GM21717 (cell line): ENCODE results near the gene OGFOD3.

ENCODE experiments used
- ATAC-seq: cut with Tn5 transposase; IDR thresholded peaks from one replicate; pipeline ENCODE4 v1.9.1; 2021; ENCODE audit warnings: mild to moderate bottlenecking, moderate library complexity; ENCODE audit not compliant: unreplicated experiment

OGFOD3 gene

GRCh38 chr17:82446649-82447048 is 28.3 kb upstream of the OGFOD3 start:
- ATAC-seq = no peak

- ATAC-seq = no peak
Measured at GRCh38 chr17:82446124-82446523, 27.7 kb upstream of the OGFOD3 start.

- ATAC-seq = no peak
Measured at GRCh38 chr17:82445542-82445941, 27.2 kb upstream of the OGFOD3 start.

- ATAC-seq = no peak
Measured at GRCh38 chr17:82444941-82445521, 26.6 kb upstream of the OGFOD3 start.

GRCh38 chr17:82444284-82444893 is 26.0 kb upstream of the OGFOD3 start:
- ATAC-seq = no peak

GRCh38 chr17:82443465-82444283 is 25.3 kb upstream of the OGFOD3 start:
- ATAC-seq = no peak

GRCh38 chr17:82442643-82443464 is 24.5 kb upstream of the OGFOD3 start:
- ATAC-seq = no peak

- ATAC-seq = no peak
Measured at GRCh38 chr17:82441691-82442487, 23.5 kb upstream of the OGFOD3 start.

GRCh38 chr17:82440991-82441627 is 22.7 kb upstream of the OGFOD3 start:
- no peak for ATAC-seq

- ATAC-seq = no peak
Measured at GRCh38 chr17:82440469-82440981, 22.1 kb upstream of the OGFOD3 start.

GRCh38 chr17:82439829-82440365 is 21.5 kb upstream of the OGFOD3 start:
- no peak for ATAC-seq

GRCh38 chr17:82439194-82439828 is 20.9 kb upstream of the OGFOD3 start:
- ATAC-seq = no peak

- no peak for ATAC-seq
Measured at GRCh38 chr17:82438401-82439193, 20.2 kb upstream of the OGFOD3 start.

- no peak for ATAC-seq
Measured at GRCh38 chr17:82437325-82437668, 18.9 kb upstream of the OGFOD3 start.

- no peak for ATAC-seq
Measured at GRCh38 chr17:82436601-82437324, 18.4 kb upstream of the OGFOD3 start.

GRCh38 chr17:82435601-82436583 is 17.5 kb upstream of the OGFOD3 start:
- ATAC-seq = no peak
